Neural cell (in vitro differentiated cells): Measurements from ENCODE around the gene HOXC5. TPM values are rescaled to one million over a fixed set of nuclear protein-coding genes. Genes with fewer than 3 reads are reported as not detected.
A peak's percentile ranks its signal among the peaks of the same experiment; 100 is the strongest.

Experiments
- H2AFZ ChIP-seq: fragments of 200-600, 300-800 bp; sonication (generic), shearing (Covaris generic); 2 replicates; pipeline ENCODE4 v1.6.0; 2014; ENCODE audit warnings: low read depth, mild to moderate bottlenecking, antibody characterized with exemption, low read length, moderate library complexity
- H3F3A ChIP-seq: fragments of 200-600 bp; shearing (Covaris generic); 2 replicates; pipeline ENCODE4 v1.6.1; 2016; ENCODE audit warnings: mild to moderate bottlenecking, moderate library complexity, mixed read lengths, antibody characterized with exemption, low read length; ENCODE audit not compliant: insufficient read depth, poor library complexity, severe bottlenecking
- H3K27ac ChIP-seq: fragments of 200-600, 300-800 bp; sonication (generic), shearing (Covaris generic); 2 replicates; pipeline ENCODE4 v1.5.1; 2014; ENCODE audit warnings: mild to moderate bottlenecking, low read length, moderate library complexity
- H3K27me3 ChIP-seq: fragments of 300-800, 200-600 bp; sonication (generic), shearing (Covaris generic); 2 replicates; pipeline ENCODE4 v1.6.0; 2014; ENCODE audit warnings: mild to moderate bottlenecking, low read depth, low read length, moderate library complexity; ENCODE audit not compliant: insufficient read depth
- H3K36me3 ChIP-seq: fragments of 300-800, 200-600 bp; sonication (generic), shearing (Covaris generic); 2 replicates; pipeline ENCODE4 v1.5.1; 2014; ENCODE audit warnings: mild to moderate bottlenecking, antibody characterized with exemption, low read length, moderate library complexity; ENCODE audit not compliant: insufficient read depth
- H3K4me2 ChIP-seq: fragments of 300-800, 200-600 bp; sonication (generic), shearing (Covaris generic); 2 replicates; pipeline ENCODE4 v1.6.0; 2014; ENCODE audit warnings: mild to moderate bottlenecking, low read length
- H3K4me3 ChIP-seq: fragments of 300-800, 200-600 bp; sonication (generic), shearing (Covaris generic); 2 replicates; pipeline ENCODE4 v1.5.1; 2014; ENCODE audit warnings: mild to moderate bottlenecking, low read length, moderate library complexity
- H3K79me2 ChIP-seq: fragments of 200-600 bp; shearing (Covaris generic); replicated peaks from 2 replicates; pipeline ENCODE4 v1.6.0; 2014; ENCODE audit warnings: mild to moderate bottlenecking, low read length, moderate library complexity; ENCODE audit not compliant: insufficient read depth
- H3K9ac ChIP-seq: fragments of 300-800, 200-600 bp; sonication (generic), shearing (Covaris generic); 2 replicates; pipeline ENCODE4 v1.6.1; 2016; ENCODE audit warnings: mild to moderate bottlenecking, low read length, mixed read lengths
- H3K9me2 ChIP-seq: fragments of 200-600 bp; shearing (Covaris generic); 2 replicates; pipeline ENCODE4 v1.6.1; 2016; ENCODE audit warnings: mild to moderate bottlenecking, low read length, mixed read lengths; ENCODE audit not compliant: insufficient read depth
- H3K9me3 ChIP-seq: fragments of 200-600, 300-800 bp; sonication (generic), shearing (Covaris generic); 2 replicates; pipeline ENCODE4 v1.6.1; 2016; ENCODE audit warnings: mild to moderate bottlenecking, mixed run types, low read length, moderate library complexity, mixed read lengths
- H4K20me1 ChIP-seq: fragments of 200-600 bp; shearing (Covaris generic); 2 replicates; pipeline ENCODE4 v1.6.1; 2016; ENCODE audit warnings: mild to moderate bottlenecking, mixed run types; ENCODE audit not compliant: insufficient read depth
- EP300 ChIP-seq: fragments of 450-650 bp; conservative IDR thresholded peaks from 2 replicates; pipeline ENCODE4 v1.6.1; 2014; ENCODE audit warnings: antibody characterized with exemption, mild to moderate bottlenecking, moderate library complexity; ENCODE audit not compliant: poor library complexity, severe bottlenecking
- EZH2 ChIP-seq: fragments of 200-600, 300-800 bp; shearing (Covaris generic), sonication (generic); IDR thresholded peaks from 2 replicates; pipeline ENCODE4 v1.6.1; 2014; ENCODE audit warnings: antibody characterized with exemption, low read length, borderline replicate concordance, mild to moderate bottlenecking; ENCODE audit not compliant: insufficient read depth, poor library complexity, severe bottlenecking
- MXI1 ChIP-seq: fragments of 450-650 bp; conservative IDR thresholded peaks from 2 replicates; pipeline ENCODE4 v1.6.1; 2014; ENCODE audit warnings: antibody characterized with exemption, mild to moderate bottlenecking; ENCODE audit not compliant: poor library complexity, severe bottlenecking
- POLR2AphosphoS5 ChIP-seq: IDR thresholded peaks from 2 replicates; pipeline ENCODE4 v1.6.1; 2012
- RAD21 ChIP-seq: fragments of 450-650 bp; conservative IDR thresholded peaks from 2 replicates; pipeline ENCODE4 v1.6.1; 2014; ENCODE audit warnings: antibody characterized with exemption, mild to moderate bottlenecking, moderate library complexity
- SMC3 ChIP-seq: fragments of 450-650 bp; conservative IDR thresholded peaks from 2 replicates; pipeline ENCODE4 v1.6.1; 2014; ENCODE audit warnings: antibody characterized with exemption, mild to moderate bottlenecking, moderate library complexity; ENCODE audit not compliant: poor library complexity
- TAF1 ChIP-seq: IDR thresholded peaks from 2 replicates; pipeline ENCODE4 v1.6.1; 2012; ENCODE audit warnings: low read depth
- polyA plus RNA-seq: library from polyadenylated mRNA; depleted of rRNA; stranded (reverse); fragments of >200 nt; gene quantifications from 2 replicates; pipeline ENCODE4 v1.2.3, GENCODE V29; 2014
- TF ChIP-seq, protein P1 (sequence below): fragments of 450-650 bp; IDR thresholded peaks from 2 replicates; pipeline ENCODE4 v1.5.1; 2014; ENCODE audit warnings: antibody characterized with exemption, mild to moderate bottlenecking, moderate library complexity; ENCODE audit not compliant: poor library complexity, severe bottlenecking
- TF ChIP-seq, protein P2 (sequence below): IDR thresholded peaks from 2 replicates; pipeline ENCODE4 v1.6.1; 2012; ENCODE audit warnings: borderline replicate concordance

HOXC5 gene
- polyA plus RNA-seq, 1 donor from 2014 or later, result not detected

GRCh38 chr12:54003625-54004024 is 29.2 kb upstream of the HOXC5 start:
- TF ChIP-seq, protein P1, sequence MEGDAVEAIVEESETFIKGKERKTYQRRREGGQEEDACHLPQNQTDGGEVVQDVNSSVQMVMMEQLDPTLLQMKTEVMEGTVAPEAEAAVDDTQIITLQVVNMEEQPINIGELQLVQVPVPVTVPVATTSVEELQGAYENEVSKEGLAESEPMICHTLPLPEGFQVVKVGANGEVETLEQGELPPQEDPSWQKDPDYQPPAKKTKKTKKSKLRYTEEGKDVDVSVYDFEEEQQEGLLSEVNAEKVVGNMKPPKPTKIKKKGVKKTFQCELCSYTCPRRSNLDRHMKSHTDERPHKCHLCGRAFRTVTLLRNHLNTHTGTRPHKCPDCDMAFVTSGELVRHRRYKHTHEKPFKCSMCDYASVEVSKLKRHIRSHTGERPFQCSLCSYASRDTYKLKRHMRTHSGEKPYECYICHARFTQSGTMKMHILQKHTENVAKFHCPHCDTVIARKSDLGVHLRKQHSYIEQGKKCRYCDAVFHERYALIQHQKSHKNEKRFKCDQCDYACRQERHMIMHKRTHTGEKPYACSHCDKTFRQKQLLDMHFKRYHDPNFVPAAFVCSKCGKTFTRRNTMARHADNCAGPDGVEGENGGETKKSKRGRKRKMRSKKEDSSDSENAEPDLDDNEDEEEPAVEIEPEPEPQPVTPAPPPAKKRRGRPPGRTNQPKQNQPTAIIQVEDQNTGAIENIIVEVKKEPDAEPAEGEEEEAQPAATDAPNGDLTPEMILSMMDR, result no peak
- TF ChIP-seq RAD21 (no peak), POLR2AphosphoS5 (no peak), EZH2 (no peak), MXI1 (no peak), EP300 (no peak), TAF1 (no peak), SMC3 (no peak)
- TF ChIP-seq, protein P2, sequence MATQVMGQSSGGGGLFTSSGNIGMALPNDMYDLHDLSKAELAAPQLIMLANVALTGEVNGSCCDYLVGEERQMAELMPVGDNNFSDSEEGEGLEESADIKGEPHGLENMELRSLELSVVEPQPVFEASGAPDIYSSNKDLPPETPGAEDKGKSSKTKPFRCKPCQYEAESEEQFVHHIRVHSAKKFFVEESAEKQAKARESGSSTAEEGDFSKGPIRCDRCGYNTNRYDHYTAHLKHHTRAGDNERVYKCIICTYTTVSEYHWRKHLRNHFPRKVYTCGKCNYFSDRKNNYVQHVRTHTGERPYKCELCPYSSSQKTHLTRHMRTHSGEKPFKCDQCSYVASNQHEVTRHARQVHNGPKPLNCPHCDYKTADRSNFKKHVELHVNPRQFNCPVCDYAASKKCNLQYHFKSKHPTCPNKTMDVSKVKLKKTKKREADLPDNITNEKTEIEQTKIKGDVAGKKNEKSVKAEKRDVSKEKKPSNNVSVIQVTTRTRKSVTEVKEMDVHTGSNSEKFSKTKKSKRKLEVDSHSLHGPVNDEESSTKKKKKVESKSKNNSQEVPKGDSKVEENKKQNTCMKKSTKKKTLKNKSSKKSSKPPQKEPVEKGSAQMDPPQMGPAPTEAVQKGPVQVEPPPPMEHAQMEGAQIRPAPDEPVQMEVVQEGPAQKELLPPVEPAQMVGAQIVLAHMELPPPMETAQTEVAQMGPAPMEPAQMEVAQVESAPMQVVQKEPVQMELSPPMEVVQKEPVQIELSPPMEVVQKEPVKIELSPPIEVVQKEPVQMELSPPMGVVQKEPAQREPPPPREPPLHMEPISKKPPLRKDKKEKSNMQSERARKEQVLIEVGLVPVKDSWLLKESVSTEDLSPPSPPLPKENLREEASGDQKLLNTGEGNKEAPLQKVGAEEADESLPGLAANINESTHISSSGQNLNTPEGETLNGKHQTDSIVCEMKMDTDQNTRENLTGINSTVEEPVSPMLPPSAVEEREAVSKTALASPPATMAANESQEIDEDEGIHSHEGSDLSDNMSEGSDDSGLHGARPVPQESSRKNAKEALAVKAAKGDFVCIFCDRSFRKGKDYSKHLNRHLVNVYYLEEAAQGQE, result no peak
- Histone ChIP-seq H3K9me3 (no peaks in the 10 kb centered on the region), H3K79me2 (no peaks in the 10 kb centered on the region), H3K4me2 (no peak overlapping the region), H3K36me3 (no peaks in the 10 kb centered on the region), H2AFZ (no peak overlapping the region), H3F3A (no peaks in the 10 kb centered on the region), H4K20me1 (no peaks in the 10 kb centered on the region), H3K27ac (no peak overlapping the region), H3K9ac (no peak overlapping the region), H3K4me3 (no peak overlapping the region), H3K27me3 (peaks cover 100% of the 10 kb centered on the region), H3K9me2 (no peaks in the 10 kb centered on the region)

DNA sequence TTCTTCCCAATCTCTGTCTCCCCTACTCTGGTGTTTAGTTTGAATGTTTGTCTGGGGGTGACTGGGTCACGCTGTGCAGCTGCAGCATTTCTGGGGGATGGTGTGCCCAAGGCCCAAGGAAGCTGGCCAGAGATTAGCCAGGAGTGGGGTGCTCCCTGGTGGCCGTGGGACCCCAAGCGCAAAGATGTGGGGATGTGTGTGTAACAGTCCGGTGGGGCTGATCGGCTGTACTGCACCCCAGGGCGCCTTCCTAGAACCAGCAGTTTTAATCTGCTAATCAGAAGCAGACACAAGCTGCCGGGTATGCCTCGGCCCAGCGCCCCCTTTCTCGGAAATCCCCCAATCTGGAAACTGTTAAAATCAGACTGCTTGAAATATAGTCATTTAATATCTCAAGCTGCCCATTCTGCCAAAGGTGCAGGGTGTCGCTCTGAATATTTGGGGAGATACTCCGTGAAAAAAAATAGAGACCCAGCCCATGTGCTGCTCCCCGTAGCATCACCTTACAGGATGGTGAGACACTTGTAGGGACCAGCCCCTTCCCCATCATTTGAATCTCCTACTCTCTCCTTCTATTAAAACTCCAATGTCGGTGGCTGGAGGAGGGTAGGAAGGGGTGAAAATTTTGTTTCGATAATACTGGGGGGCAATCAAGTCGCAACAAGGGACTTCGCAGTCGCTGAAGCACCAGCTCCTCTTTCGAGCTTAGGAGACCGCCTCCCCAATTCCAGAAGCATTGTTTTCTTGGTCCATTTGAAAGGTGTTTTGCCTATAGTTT is 28.6 kb upstream of the HOXC5 start:
- no peaks in the 10 kb centered on the region for H3F3A ChIP-seq
- H3K27me3 ChIP-seq, result peaks cover 99% of the 10 kb centered on the region
- H3K79me2 ChIP-seq, result no peaks in the 10 kb centered on the region
- H3K9me3 ChIP-seq, result no peaks in the 10 kb centered on the region
- no peak overlapping the region for H3K4me2 ChIP-seq
- H3K4me3 ChIP-seq, result no peak overlapping the region
- no peak overlapping the region for H3K9ac ChIP-seq
- H4K20me1 ChIP-seq, result no peaks in the 10 kb centered on the region
- no peak for TF ChIP-seq EZH2
- no peak for TF ChIP-seq EP300
- no peak for TF ChIP-seq POLR2AphosphoS5
- TF ChIP-seq, protein P2, result no peak
- TF ChIP-seq, protein P1, result peak; percentile 44
- peak; percentile 53 for TF ChIP-seq RAD21
- TF ChIP-seq MXI1, result no peak
- no peak for TF ChIP-seq TAF1
- peak; percentile 55 for TF ChIP-seq SMC3
- no peaks in the 10 kb centered on the region for H3K36me3 ChIP-seq
- no peak overlapping the region for H3K27ac ChIP-seq
- H3K9me2 ChIP-seq, result no peaks in the 10 kb centered on the region
- no peak overlapping the region for H2AFZ ChIP-seq
